ENCODE data around the gene SLC44A5.

DNA sequence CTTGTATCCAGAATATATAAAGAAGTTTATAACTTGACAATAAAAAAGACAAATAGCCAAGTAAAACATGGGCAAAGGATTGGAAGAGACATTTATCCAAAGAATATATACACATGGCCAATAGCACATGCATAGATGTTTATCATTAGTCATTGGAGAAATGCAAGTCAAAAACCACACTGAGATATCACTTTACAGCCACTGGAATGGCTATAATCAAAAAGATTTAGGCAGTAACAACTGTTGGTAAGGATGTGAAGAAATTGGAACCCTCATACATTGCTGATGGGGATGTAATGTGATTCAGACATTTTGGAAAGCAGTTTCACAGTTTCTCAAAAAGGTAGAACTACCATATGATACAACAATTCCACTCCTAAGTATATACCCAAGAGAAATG lies 51.1 kb downstream of the SLC44A5 start:
- no peak for TF ChIP-seq POLR2A (IDR thresholded peaks at IDR 0.05)
- TF ChIP-seq CTCF (IDR thresholded peaks at IDR 0.05) = no peak
